PFSK-1 (cell line): ENCODE results near the gene RNU5D-1.

Experiments used
- FOXP2 ChIP-seq: optimal IDR thresholded peaks from 2 replicates; pipeline ENCODE3; 2011; ENCODE audit warnings: borderline replicate concordance, control low read depth, inconsistent platforms; ENCODE audit not compliant: insufficient read depth; ENCODE audit errors: extremely low read length, extremely low read depth
- POLR2AphosphoS5 ChIP-seq: IDR thresholded peaks from 2 replicates; pipeline ENCODE4 v1.6.1; 2012; ENCODE audit warnings: low read depth, mild to moderate bottlenecking, control low read depth, low read length, moderate library complexity
- SIN3A ChIP-seq: IDR thresholded peaks from 2 replicates; pipeline ENCODE4 v1.6.1; 2012; ENCODE audit warnings: mild to moderate bottlenecking, low read length, moderate library complexity, borderline replicate concordance; ENCODE audit not compliant: insufficient read depth
- TAF1 ChIP-seq: IDR thresholded peaks from 2 replicates; pipeline ENCODE4 v1.6.1; 2012; ENCODE audit warnings: low read length, control low read depth, borderline replicate concordance; ENCODE audit not compliant: insufficient read depth
- TF ChIP-seq, protein P1 (sequence below), 2 experiments: IDR thresholded peaks; 2 replicates each; pipeline versions ENCODE4 v1.6.1 to v1.8.0; 2011 to 2012; ENCODE audit warnings: low read depth in 2 of 2, low read length in 2 of 2, control low read depth in 1 of 2, inconsistent platforms in 1 of 2, mild to moderate bottlenecking in 1 of 2, moderate library complexity in 1 of 2; ENCODE audit not compliant: insufficient read depth in 1 of 2

RNU5D-1 gene

DNA sequence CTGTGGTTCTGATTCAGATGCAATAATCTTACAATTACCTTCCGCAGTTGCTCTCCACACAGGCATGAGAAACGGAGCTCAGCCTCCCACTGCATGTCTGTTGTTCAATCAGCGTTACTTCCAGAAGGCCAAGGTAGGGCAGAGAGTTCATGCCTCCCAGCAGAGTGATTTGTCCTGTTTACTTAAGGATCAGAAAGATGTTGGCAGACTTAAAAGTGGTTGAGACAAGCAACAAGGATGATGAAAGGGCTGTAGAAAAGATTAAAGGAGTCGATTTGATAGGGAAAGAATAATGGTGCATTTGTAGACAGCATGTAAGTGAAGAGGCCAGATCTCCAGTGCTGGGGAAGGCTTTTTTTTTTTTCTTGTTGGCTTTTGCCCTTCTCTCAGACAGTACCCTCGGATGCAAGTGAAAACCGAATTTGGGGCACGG lies 29.8 kb downstream of the RNU5D-1 start:
- no peak for TF ChIP-seq POLR2AphosphoS5
- TF ChIP-seq FOXP2 = no peak
- TF ChIP-seq TAF1 = no peak
- TF ChIP-seq SIN3A = no peak
- TF ChIP-seq, protein P1, sequence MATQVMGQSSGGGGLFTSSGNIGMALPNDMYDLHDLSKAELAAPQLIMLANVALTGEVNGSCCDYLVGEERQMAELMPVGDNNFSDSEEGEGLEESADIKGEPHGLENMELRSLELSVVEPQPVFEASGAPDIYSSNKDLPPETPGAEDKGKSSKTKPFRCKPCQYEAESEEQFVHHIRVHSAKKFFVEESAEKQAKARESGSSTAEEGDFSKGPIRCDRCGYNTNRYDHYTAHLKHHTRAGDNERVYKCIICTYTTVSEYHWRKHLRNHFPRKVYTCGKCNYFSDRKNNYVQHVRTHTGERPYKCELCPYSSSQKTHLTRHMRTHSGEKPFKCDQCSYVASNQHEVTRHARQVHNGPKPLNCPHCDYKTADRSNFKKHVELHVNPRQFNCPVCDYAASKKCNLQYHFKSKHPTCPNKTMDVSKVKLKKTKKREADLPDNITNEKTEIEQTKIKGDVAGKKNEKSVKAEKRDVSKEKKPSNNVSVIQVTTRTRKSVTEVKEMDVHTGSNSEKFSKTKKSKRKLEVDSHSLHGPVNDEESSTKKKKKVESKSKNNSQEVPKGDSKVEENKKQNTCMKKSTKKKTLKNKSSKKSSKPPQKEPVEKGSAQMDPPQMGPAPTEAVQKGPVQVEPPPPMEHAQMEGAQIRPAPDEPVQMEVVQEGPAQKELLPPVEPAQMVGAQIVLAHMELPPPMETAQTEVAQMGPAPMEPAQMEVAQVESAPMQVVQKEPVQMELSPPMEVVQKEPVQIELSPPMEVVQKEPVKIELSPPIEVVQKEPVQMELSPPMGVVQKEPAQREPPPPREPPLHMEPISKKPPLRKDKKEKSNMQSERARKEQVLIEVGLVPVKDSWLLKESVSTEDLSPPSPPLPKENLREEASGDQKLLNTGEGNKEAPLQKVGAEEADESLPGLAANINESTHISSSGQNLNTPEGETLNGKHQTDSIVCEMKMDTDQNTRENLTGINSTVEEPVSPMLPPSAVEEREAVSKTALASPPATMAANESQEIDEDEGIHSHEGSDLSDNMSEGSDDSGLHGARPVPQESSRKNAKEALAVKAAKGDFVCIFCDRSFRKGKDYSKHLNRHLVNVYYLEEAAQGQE (IDR thresholded peaks at IDR 0.05; ENCODE audit: insufficient read depth in 1 of 2, low read depth in 2 of 2, low read length in 2 of 2) = no peak

DNA sequence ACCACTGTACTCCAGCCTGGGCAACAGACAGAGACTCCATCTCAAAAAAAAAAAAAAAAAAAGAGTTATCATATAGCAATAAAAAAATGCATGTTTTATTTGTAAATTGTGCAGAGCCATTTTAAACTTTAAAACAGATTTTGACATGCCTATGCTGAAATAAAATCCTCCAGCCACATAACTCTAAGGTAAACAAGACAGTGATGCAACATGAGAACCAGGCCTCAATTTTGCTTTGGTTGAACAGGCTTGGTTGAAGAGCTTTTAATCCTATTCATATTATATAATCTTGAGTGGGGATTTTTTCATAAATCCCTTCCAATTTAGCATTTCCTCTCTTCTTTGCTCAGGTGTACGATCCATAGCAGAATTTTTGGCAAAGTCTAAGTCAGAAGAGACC lies 30.4 kb downstream of the RNU5D-1 start:
- TF ChIP-seq, protein P1 (IDR thresholded peaks at IDR 0.05; ENCODE audit: insufficient read depth in 1 of 2, low read depth in 2 of 2, low read length in 2 of 2) = no peak
- TF ChIP-seq POLR2AphosphoS5 (no peak), TAF1 (no peak), FOXP2 (no peak), SIN3A (no peak)

DNA sequence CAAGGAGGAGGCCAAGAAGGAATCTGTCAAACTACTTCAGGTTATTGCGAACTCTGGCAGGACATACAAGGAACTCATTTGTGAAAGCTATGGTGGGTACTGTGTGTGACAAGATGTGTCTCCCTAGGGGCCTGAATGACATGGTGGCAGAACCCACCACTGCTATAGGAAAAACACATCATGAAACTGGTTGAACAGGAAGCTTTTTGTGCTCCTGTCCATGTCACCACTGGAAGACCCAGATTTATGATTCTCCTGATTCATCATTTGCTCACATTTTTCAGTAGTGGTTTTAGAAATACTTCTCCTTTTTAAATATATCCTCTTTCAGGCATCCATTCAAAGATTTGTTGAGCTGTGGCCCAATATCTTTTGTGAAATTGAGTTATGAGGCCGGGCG lies 32.8 kb downstream of the RNU5D-1 start:
- no peak for TF ChIP-seq FOXP2
- TF ChIP-seq TAF1 = no peak
- no peak for TF ChIP-seq POLR2AphosphoS5
- TF ChIP-seq SIN3A = no peak
- TF ChIP-seq, protein P1 (IDR thresholded peaks at IDR 0.05; ENCODE audit: insufficient read depth in 1 of 2, low read depth in 2 of 2, low read length in 2 of 2) = no peak

DNA sequence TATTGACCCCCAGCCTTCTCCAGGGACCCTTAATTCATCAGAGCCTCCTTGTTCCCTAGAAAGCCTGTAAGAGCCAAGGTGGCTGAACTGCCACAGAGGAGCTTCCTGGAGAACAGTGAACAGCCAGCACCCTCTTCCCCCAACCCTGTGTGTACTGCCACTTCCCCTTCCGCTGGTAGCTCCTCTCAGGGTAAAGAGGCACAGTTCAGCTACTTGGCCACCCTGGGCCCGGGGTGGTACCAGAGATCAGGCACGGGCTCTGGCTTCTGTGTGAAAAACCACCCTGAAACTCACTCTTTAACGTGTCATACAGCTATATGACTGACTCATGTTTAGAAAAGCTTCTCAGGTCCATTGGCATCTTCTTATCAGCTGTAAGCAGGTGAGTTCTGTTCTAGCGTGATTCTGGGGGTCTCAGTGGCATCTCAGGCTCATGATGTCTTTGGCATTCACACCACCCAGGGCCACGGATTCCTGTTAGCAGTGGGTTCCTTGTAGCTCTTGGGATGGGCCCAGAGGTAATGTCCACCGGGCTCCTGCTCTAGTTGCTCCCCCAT lies 34.1 kb downstream of the RNU5D-1 start:
- no peak for TF ChIP-seq TAF1
- TF ChIP-seq POLR2AphosphoS5 = no peak
- no peak for TF ChIP-seq FOXP2
- TF ChIP-seq, protein P1 (IDR thresholded peaks at IDR 0.05; ENCODE audit: insufficient read depth in 1 of 2, low read depth in 2 of 2, low read length in 2 of 2) = no peak

DNA sequence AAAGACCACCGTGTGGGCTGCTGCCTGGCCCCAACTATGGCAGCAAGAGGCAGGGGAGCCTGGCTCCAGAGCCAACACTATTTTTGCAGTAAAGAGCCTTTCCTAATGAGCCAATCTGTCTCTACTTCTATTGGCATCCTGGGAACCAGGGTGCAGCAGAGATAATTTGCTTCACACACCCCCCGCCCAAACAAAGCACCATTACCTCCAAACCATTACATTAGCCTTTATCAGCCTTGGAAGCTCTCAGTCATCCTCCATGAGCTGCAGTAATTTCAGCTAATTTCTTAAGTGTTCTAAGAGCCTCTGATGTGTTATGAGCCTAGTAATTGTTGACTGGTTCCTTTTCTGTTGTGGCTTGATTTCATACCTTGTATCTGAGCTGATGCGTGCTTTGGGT lies 34.9 kb downstream of the RNU5D-1 start:
- TF ChIP-seq, protein P1 (IDR thresholded peaks at IDR 0.05; ENCODE audit: insufficient read depth in 1 of 2, low read depth in 2 of 2, low read length in 2 of 2) = no peak
- TF ChIP-seq TAF1 (no peak), SIN3A (no peak), POLR2AphosphoS5 (no peak), FOXP2 (no peak)
